Epithelial cell of proximal tubule (primary cell): ENCODE results near the gene RUNX2. TPM values are rescaled to one million over a fixed set of nuclear protein-coding genes. Genes with fewer than 3 reads are reported as not detected.

Experiments used
- DNase-seq: peaks from one replicate; pipeline ENCODE4 v3.0.0-alpha.2; 2011; ENCODE audit warnings: low read depth
- H3K4me3 ChIP-seq: 2 replicates; pipeline ENCODE4 v1.5.1; 2011; ENCODE audit warnings: low read depth, mild to moderate bottlenecking, low read length
- CTCF ChIP-seq: conservative IDR thresholded peaks from 2 replicates; pipeline ENCODE4 v1.5.1; 2012; ENCODE audit warnings: low read depth, mild to moderate bottlenecking, low read length
- total RNA-seq: library from RNA; depleted of rRNA; stranded (reverse); fragments of >200 nt; gene quantifications from 2 replicates; pipeline ENCODE4 v1.2.3, GENCODE V29; 2015

Gene RUNX2
- total RNA-seq, 1 donor from 2014 or later, result 13.1 TPM

- DNase-seq, result no peak
- no peak for TF ChIP-seq CTCF
- no peak overlapping the region for H3K4me3 ChIP-seq
Measured at GRCh38 chr6:45608252-45608913, 280.3 kb downstream of the RUNX2 start.

DNA sequence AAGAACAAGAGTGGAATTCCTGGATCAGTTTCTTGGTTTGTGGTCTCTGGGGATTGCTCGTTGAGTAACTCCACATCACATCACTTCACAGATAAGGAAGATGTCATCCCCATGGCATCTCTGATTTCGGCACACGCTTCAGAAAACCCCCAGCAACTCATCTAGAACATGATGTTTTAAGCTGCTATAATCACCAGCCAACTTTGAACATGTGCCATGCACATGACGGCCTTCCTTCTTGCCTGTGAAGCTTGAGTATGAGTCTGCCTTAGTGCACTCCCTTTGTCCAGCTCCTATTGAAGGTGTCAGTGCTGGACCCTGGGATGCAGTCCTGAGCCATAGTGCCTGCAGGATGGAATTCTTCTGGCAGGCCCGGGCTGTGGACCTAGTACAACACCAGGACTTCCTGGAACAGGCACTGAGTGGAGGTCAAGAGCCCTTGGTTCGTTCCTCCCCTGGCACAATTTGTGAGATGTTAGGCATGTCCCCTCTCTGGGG, 281.1 kb downstream of the RUNX2 start:
- DNase-seq, result peak; percentile 69

GRCh38 chr6:45610374-45610773, 282.2 kb downstream of the RUNX2 start:
- DNase-seq, result no peak
- no peak for TF ChIP-seq CTCF

More for the DNA sequence above, 281.1 kb downstream of the RUNX2 start:
- TF ChIP-seq CTCF, result no peak
- H3K4me3 ChIP-seq, result no peak overlapping the region

DNA sequence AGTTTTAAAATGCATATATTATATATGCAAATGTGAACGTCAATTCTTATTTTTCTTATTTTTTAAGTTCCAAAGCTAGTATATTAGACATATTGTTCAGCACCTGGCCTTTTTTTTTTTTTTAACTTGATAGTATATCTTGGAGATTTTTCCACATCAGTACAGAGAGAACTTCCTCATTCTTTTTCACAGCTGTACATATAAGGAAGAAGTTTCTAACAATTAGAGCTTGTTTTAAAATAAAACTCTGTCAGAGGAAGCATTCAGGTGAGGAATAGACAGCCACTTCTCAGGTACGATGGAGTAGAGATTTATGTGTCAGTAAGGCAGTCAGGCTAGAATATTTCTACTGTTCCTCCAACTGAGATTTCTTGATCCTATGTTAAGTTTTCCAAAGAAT, 282.7 kb downstream of the RUNX2 start:
- TF ChIP-seq CTCF, result no peak
- no peak overlapping the region for H3K4me3 ChIP-seq
- DNase-seq, result no peak

More at GRCh38 chr6:45610374-45610773, 282.2 kb downstream of the RUNX2 start:
- H3K4me3 ChIP-seq, result no peak overlapping the region

DNA sequence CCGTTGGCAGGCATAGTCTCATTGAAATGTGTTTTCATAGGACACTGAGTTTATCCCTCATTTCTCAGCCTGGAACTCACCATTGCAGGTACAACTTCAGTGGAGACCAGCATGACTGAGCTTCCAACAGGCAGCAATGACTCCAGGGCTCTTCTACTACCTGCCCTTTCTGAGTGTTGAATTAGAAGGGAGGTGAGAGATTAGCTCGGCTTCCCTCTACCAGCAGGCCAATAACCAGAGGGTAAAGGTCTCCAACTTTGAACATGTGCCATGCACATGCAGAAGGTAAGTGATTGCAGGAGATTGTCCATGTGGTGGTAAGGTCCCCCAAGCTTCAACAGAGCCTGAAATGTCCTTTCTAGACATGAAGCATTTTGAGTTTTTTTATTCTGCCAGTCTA, 283.4 kb downstream of the RUNX2 start:
- H3K4me3 ChIP-seq, result no peak overlapping the region
- DNase-seq, result no peak
- TF ChIP-seq CTCF, result no peak

GRCh38 chr6:45613656-45614055, 285.5 kb downstream of the RUNX2 start:
- no peak overlapping the region for H3K4me3 ChIP-seq
- no peak for TF ChIP-seq CTCF
- no peak for DNase-seq
